ENCODE data around the gene PTPRE. TPM values are rescaled to one million over a fixed set of nuclear protein-coding genes. Genes with fewer than 3 reads are reported as not detected.

PTPRE gene
- total and polyA plus RNA-seq, 2 donors from 2014 or later, result 1.1 to 25.7 TPM

GRCh38 chr10:128054163-128054970, 147.5 kb downstream of the PTPRE start:
- no peak for TF ChIP-seq CTCF (IDR thresholded peaks at IDR 0.05; ENCODE audit: borderline replicate concordance, extremely low read depth, insufficient read depth)
- no peaks in the 10 kb centered on the region for H3K36me3 ChIP-seq (ENCODE audit: control insufficient read depth in 2 of 3, insufficient read depth in 3 of 3, low read length in 3 of 3)

GRCh38 chr10:128055061-128055868, 148.4 kb downstream of the PTPRE start:
- intact Hi-C loops (cut with DNase I), result no loop called here
- H3K4me3 ChIP-seq (ENCODE audit: low read length in 3 of 3), result no peak overlapping the region
- H3K4me1 ChIP-seq (ENCODE audit: control insufficient read depth in 2 of 3, insufficient read depth in 2 of 3, low read depth in 1 of 3, low read length in 3 of 3), result no peaks in the 10 kb centered on the region
- no peaks in the 10 kb centered on the region for H3K27me3 ChIP-seq (ENCODE audit: control insufficient read depth, insufficient read depth, low read length)
- DNase-seq (peak in 1 of 5 donors; percentile 39), FAIRE-seq (no peak)
- peaks cover 0 to 2% (median 0%) of the 10 kb centered on the region in 3 donors for H3K36me3 ChIP-seq (ENCODE audit: control insufficient read depth in 2 of 3, insufficient read depth in 3 of 3, low read length in 3 of 3)
- H3K9me3 ChIP-seq (ENCODE audit: control insufficient read depth in 2 of 3, insufficient read depth in 1 of 3, low read length in 3 of 3), result no peaks in the 10 kb centered on the region
- no peak overlapping the region for H3K27ac ChIP-seq (ENCODE audit: low read depth in 2 of 2, low read length in 2 of 2)
- TF ChIP-seq CTCF (IDR thresholded peaks at IDR 0.05; ENCODE audit: borderline replicate concordance, extremely low read depth, insufficient read depth), result no peak
- no peak overlapping the region for H3K9ac ChIP-seq (ENCODE audit: low read length in 3 of 3)

More at GRCh38 chr10:128054163-128054970, 147.5 kb downstream of the PTPRE start:
- Histone ChIP-seq H3K9me3 (ENCODE audit: control insufficient read depth in 2 of 3, insufficient read depth in 1 of 3, low read length in 3 of 3) (no peaks in the 10 kb centered on the region), H3K9ac (ENCODE audit: low read length in 3 of 3) (no peak overlapping the region), H3K4me1 (ENCODE audit: control insufficient read depth in 2 of 3, insufficient read depth in 2 of 3, low read depth in 1 of 3, low read length in 3 of 3) (no peaks in the 10 kb centered on the region), H3K4me3 (ENCODE audit: low read length in 3 of 3) (no peak overlapping the region), H3K27ac (ENCODE audit: low read depth in 2 of 2, low read length in 2 of 2) (no peak overlapping the region), H3K27me3 (ENCODE audit: control insufficient read depth, insufficient read depth, low read length) (no peaks in the 10 kb centered on the region)
- DNase-seq (peak in 1 of 5 donors; percentile 10), FAIRE-seq (no peak)
- intact Hi-C loops (cut with DNase I), result no loop called here

- FAIRE-seq, result no peak
- no peaks in the 10 kb centered on the region for H3K27me3 ChIP-seq (ENCODE audit: control insufficient read depth, insufficient read depth, low read length)
- intact Hi-C loops (cut with DNase I), result no loop called here
- DNase-seq, result peak in 1 of 5 donors; percentile 61
- peaks cover 0 to 2% (median 0%) of the 10 kb centered on the region in 3 donors for H3K36me3 ChIP-seq (ENCODE audit: control insufficient read depth in 2 of 3, insufficient read depth in 3 of 3, low read length in 3 of 3)
- no peaks in the 10 kb centered on the region for H3K4me1 ChIP-seq (ENCODE audit: control insufficient read depth in 2 of 3, insufficient read depth in 2 of 3, low read depth in 1 of 3, low read length in 3 of 3)
- H3K27ac ChIP-seq (ENCODE audit: low read depth in 2 of 2, low read length in 2 of 2), result no peak overlapping the region
- no peak overlapping the region for H3K4me3 ChIP-seq (ENCODE audit: low read length in 3 of 3)
- H3K9ac ChIP-seq (ENCODE audit: low read length in 3 of 3), result no peak overlapping the region
- no peaks in the 10 kb centered on the region for H3K9me3 ChIP-seq (ENCODE audit: control insufficient read depth in 2 of 3, insufficient read depth in 1 of 3, low read length in 3 of 3)
- TF ChIP-seq CTCF (IDR thresholded peaks at IDR 0.05; ENCODE audit: borderline replicate concordance, extremely low read depth, insufficient read depth), result no peak
Measured at GRCh38 chr10:128056303-128057050, 149.6 kb downstream of the PTPRE start.
